GM12873 (cell line): ENCODE measurements around the gene GLP2R.

ENCODE experiments used
- TF ChIP-seq, protein P1 (sequence below): IDR thresholded peaks from 2 replicates; pipeline ENCODE4 v1.5.1; 2012; ENCODE audit warnings: low read depth, mild to moderate bottlenecking, moderate library complexity, low read length, control low read depth; ENCODE audit not compliant: insufficient read depth; ENCODE audit errors: missing control alignments

GLP2R gene

DNA sequence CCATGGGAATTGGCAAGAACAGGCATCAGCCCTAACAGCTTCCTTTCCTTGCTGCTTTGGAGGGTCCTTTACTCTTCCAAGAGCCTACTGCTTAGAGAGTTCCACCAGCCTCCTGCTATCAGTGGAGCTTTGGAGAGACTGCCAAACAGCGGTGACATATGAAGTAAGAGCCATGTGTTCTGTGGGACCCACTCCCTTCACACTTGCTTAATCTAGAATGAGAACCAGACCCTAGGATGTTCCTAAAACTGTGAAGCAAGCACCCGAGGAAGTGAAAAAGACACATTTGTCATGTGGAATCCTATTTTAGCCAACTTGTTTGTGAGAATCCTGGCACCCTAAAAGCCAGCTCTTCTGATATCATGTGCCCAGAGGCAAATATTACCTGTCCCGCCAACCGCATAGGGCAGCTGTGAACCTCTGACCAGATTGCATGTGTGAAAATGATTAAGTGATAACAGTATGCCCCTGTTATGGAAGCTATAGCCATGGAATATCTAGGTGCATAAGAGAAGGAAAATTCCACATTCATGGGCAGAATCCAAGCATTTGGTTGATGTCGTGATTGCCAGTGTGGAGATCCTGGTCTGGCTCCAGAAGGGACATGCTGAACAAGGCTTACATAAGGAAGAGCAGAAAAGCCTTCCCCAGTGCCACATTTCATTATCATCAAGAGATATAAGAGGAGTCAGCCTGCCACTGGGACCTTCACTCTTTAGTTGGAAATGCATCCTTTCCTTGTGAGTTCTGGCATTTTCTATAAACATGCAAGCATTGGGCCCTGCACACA lies 60.6 kb downstream of the GLP2R start:
- TF ChIP-seq, protein P1, sequence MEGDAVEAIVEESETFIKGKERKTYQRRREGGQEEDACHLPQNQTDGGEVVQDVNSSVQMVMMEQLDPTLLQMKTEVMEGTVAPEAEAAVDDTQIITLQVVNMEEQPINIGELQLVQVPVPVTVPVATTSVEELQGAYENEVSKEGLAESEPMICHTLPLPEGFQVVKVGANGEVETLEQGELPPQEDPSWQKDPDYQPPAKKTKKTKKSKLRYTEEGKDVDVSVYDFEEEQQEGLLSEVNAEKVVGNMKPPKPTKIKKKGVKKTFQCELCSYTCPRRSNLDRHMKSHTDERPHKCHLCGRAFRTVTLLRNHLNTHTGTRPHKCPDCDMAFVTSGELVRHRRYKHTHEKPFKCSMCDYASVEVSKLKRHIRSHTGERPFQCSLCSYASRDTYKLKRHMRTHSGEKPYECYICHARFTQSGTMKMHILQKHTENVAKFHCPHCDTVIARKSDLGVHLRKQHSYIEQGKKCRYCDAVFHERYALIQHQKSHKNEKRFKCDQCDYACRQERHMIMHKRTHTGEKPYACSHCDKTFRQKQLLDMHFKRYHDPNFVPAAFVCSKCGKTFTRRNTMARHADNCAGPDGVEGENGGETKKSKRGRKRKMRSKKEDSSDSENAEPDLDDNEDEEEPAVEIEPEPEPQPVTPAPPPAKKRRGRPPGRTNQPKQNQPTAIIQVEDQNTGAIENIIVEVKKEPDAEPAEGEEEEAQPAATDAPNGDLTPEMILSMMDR, result no peak

DNA sequence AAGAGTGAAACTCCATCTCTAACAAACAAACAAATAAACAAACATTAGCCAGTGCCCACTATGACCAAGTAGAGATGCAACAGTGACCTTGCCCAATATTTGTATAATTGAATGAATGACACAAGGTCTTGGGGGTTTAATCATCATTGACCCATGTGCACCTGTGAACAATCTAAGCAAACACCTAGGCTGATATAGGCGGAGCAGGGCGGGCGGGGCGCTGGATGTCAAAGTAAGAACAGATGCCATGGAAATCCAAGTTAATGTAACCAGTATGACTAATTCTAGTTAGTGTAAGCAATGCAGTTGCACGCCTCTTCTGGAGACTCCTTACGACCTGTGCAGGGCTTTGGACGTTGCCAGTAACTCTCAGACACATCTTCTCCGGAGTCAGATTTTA lies 61.8 kb downstream of the GLP2R start:
- TF ChIP-seq, protein P1, result no peak

DNA sequence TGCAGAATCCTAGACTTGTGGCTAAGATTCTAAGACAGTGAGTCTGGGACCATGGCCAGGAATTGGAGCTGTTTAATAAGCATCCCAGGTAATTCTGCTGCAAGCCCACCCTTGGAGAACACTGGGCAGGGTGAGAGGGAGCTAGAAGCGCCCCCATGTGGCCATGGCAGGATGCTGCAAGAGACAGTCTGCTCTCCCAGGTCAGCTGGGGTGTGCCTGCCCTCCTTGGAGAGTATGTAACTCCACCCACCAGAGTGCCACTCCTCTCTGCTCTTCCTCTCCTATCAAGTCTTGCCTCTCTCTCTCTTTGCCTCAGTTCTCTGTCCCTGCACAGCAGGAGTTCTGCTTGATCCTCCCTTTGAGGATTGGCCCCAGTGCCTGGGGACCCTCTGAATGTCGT lies 64.4 kb downstream of the GLP2R start:
- TF ChIP-seq, protein P1, result peak; percentile 87

DNA sequence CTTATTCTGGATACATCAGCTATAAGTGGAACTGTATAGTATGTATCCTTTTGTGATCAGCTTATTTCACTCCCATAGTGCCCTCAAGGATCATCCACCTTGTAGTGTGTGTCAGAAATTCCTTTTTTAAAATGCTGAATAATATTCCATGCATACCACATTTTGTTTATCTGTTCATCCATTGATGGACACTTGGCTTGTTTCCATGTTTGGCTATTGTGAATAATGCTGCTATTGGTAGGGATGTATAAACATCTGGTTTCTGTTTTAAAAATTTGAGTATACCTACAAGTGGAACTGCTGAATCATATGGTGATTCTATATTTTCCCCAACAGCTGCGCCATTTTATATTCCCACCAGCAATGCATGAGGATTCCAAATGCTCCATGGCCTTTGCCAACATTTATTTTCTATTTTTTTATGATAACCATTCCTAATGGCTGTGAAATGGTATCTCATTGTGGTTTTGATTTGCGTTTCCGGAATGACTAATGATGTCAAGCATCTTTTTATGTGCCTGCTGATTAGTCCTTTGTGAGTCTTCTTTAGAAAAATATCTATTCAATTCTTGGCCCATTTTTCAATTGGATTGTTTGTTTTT lies 67.8 kb downstream of the GLP2R start:
- TF ChIP-seq, protein P1, result no peak

DNA sequence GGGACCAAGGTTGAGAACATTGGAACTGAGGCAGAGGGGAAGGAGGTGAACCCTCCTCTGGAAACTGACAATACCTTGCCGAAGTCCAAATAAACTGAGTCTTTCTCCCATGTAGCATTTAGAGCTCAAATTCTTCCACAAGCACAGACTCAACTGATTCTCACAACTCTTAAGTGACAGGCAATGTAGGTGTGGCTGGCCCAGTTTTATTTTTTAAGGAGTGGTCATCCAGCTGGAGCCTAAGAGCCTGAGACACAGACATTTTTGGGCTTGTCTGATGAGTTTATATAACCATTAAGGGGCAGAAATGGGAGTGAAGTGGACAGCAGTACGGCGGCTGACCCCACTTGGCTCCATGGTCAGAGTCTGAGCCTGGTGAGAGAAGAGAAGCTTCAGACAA lies 68.5 kb downstream of the GLP2R start:
- TF ChIP-seq, protein P1, result no peak

DNA sequence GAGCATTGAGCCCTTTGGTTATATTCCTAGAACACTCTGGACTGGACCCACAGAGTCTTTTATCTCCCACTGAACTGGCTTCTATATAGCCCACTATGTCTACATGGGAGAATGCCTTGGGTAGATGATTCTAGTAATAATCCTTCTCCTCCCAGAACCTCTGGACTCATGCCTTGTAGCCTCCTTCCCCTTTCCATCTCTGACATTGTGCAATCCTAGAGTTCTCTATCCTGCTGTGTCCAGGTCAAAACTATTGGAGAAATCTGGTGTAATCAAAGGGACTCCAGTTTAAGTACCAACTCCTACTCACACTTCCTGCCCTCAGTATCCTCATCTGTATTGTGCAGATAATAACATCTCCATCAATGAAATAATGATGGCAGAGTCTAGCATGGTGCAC lies 70.2 kb downstream of the GLP2R start:
- TF ChIP-seq, protein P1, result no peak

DNA sequence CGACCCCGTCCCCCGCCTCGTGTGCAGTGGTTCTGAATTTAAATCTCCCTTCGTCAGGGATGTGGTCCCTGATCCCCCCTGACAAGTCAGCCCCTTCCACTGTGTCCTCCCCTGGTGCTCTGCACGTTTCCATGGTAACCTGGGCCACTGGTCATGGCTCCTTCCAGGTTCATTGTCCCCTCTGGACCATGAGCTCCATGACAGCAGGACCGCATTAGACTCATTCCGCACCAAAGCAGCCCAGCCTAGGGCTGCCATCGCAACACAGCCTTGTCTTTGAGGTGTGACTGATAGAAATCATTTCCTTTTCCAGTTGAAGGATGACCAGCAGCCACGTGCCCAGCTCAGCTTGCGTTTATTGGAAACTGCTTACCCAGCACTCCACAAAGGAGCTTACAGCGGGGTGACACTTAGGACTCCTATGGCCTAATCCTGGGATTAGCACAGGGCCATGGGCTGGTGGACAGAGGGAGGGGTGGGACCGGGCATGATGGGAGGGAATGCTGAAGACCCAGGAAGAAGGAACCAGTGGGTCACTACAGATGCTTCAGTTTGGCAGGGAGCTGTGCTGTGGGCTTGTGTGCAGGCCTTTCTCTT lies 71.7 kb downstream of the GLP2R start:
- TF ChIP-seq, protein P1, result no peak
